CD4-positive, alpha-beta T cell treated with Interleukin-15 for 4 hours (primary cell): ENCODE results near the gene MCF2L2.

Experiments
- DNase-seq: peaks from one replicate; pipeline ENCODE4 v3.0.0-alpha.2; 2020; ENCODE audit warnings: low spot score

MCF2L2 gene

GRCh38 chr3:183265834-183266417 is 162.5 kb downstream of the MCF2L2 start:
- peak; percentile 34 for DNase-seq

DNA sequence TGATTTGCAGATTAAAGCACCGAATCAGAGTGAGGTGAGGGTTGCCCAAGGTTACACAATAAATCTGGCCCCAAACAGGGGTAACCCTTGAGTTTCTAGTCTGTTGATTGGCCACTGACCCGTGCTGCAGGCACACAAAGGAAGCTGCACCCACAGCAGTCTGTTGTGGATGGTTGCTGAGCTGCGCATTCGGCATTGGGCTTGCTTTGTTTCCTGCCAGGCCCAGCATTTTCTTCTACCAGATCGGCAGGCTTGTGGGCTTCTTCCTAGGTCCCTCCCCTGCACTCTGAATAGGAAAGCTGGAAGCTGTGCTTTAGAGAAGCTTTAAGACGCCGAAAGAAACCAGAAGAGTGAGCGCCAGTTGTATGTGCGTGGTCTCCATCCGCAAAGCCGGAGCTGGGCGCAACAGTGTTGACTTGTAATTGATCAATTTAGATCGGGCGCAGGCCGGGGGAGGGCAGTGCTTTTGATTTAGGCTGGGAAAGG is 163.2 kb downstream of the MCF2L2 start:
- no peak for DNase-seq

GRCh38 chr3:183264268-183264667 is 164.2 kb downstream of the MCF2L2 start:
- DNase-seq, result no peak

DNA sequence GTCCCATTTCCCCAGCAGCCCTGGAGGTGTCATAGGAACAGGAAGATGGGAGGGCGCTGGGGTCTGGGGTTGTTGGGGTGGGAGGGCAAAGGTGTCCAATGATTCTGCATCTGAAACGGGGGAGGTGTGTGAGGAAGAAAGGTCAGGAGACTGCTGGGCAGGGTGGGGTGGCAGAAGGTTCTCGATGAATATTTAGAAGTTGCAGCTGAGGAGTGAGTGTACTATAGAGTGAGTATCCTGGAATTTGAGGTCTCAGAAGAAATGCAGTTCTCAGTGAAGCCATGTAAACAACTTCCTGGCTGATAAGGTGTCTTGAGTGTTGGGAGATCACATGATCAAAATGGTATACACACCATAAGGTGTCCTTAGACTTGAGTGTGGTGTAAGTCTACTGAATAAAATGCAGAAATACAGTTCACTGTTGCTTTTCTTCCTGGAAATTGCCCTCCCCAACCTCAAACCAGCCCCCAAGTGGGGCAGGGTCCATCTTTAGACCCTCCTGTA is 165.5 kb downstream of the MCF2L2 start:
- DNase-seq, result no peak

DNA sequence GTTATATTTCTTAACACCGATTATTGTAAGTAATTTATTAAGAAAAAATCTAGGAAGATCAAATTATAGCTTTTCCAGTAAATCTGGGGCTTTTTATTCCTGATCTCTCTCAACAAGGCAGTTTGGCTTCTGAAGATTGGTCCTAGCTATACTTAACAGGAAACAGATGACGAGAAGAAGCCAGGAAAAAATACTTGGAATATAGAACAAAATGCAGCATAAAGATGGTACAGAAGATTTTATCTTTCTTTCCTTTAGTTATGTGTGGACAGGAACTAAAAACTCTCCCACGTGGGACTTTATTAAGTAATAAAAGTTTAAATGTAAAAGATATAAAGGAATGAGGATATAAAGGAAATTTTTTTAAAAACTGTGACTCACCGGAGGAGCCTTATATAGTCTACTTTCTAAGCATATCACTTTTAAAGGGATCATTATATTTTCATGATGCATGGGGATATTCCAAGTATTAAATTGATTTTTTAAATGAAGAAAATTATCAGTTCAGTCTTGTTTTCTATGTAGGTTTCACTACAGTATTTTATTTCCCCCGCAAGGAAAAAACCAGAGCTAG is 167.2 kb downstream of the MCF2L2 start:
- DNase-seq, result no peak

- no peak for DNase-seq
Measured at GRCh38 chr3:183260167-183260904, 168.1 kb downstream of the MCF2L2 start.

- DNase-seq, result no peak
Measured at GRCh38 chr3:183259621-183260020, 168.8 kb downstream of the MCF2L2 start.

DNA sequence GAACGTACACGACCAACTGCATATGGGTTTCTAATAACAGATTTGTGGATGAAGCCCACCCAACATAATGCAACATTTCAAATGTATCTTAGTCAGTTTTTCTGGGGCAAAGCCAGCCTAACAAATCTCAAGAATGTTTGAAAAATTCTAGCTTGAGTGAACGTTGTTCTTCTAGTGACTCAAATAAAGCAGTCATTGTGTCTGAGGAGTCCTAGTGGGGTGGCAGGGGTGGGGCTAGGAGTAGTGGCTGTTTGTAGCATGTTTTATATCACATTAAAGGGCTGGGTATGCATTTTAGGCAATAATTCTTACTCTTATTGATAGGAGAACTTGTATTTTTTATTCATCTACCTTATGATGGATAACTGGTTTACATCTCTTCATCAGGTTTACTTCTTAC is 169.3 kb downstream of the MCF2L2 start:
- no peak for DNase-seq

DNA sequence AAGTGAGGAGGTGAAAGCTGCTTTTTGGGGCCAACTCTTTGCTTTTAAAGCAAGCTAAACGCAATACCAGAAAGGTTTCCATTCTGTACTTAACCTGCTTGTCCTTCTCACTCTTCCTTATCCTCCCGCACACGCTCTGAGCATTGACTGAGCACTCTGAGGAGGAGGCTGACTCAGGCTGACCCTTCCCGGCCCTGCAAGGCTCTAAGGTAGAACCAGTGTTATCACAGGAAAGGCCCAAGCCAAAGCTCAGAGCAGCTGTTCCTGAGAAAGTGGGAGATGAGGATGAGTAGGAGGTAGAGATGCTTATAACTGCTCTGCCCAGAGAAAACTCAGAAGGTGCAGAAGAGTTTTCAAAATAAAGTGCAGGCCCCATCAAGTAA is 173.1 kb downstream of the MCF2L2 start:
- no peak for DNase-seq

- DNase-seq, result no peak
Measured at GRCh38 chr3:183254487-183255347, 173.7 kb downstream of the MCF2L2 start.

DNA sequence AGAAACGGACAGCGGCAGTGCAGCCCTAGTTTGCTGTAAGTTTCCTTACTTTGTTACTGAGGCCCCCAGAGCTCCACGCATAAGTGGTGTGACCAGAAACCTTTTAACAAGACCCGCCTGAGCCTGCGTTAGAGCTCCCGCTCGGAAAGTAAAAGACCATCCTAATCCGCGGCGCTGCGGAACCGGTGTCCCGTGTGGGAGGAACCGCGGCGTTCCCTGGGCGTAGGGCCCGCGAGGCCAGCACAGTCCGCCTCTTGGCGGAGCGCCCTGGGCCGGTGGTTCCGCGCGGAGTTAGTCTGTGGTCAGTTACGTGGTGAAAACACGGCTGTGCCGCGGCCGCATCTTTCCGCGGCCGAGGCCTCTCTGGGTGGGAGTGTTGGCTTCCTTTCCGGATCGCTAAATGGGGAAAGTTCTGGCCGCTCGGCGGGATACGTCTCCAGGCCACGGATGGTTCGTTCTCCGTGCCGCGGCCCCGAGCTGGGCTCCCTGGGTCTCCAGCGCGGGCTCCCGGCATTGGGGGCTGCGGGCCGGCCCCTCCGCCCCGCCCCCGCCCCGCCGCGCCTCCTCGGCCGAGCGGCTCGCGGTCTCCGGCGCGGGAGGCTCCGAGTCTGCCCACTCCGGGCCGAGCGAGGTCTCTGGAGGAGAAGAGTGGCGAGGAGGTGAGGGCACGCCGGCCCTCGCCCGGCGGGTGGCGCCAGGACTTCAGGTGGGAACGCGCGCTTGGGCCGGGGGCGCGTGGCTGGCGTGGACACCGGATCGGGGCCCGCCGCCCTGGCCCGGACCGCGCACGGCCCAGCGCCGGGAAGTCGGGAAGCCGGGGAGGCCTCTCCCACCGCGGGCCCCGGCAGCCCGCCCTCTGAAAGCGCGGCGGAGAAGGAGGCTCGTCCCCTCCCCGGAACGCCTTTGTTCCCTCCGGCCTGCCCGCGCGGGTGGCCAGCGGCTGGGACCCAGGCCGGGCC is 174.6 kb downstream of the MCF2L2 start:
- DNase-seq, result peak; percentile 13

GRCh38 chr3:183252973-183253527 is 175.4 kb downstream of the MCF2L2 start, which contains the start of gene B3GNT5:
Gene B3GNT5, plus strand, starts transcription at chr3:183253253. Its CDS starts 16,546 bp downstream, at chr3:183269799.
- peak; percentile 23 for DNase-seq

DNA sequence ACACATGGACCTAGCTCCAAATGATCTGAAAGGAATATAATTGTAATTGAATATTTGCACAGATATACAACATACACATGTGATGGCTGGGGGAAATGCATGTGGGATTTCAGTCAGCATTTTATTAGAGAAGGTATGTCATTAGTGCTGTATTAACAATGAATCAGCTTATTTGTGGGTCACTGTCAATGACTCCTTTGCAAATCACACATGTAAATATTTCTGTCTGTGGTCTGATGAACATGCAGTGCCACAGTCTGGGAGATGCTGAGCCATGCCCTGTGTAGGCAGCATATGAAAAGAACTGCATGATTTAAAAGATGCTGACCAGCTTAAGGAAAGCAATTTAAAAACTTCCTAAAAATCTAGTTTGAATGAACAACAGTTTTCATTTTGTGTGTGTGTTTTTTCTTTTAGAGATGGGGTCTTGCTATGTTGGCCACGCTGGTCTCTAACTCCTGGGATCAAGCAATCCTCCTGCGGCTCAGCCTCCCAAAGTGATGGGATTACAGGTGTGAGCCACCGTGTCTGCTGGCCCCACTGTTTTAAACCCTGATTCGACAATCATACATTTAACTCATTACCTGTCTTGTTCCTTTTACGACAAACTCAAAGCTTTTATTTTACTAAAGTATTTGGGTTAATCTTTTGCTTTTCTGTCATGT is 176.2 kb downstream of the MCF2L2 start:
- DNase-seq, result no peak

GRCh38 chr3:183249006-183249718 is 179.3 kb downstream of the MCF2L2 start:
- no peak for DNase-seq

DNA sequence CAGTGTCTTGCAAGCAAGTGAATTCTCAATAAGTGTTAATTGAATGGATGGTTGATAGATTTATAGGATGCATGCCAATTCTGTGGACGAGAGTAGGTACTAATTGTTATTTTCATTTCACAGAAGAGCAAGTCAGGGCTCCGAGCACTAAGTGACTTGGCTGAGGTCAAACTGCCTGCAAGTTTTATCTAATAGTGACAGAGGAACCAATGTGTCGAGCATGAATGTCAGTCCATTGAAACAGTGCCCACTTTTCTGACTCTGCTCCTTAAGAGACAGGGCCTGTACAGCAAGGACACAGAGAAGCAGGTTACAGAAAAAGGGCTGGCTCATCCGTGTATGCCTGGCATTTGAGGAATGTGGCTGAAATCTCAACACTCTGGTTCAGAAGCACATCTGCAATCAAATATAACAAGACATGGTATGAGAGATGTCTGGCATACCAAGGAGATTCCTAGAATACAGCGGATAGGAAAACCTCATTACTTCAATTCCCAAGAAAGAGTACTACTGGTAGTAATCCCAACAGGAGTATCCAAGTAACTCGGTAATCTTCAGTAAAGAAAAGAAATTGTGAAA is 181.3 kb downstream of the MCF2L2 start:
- DNase-seq, result no peak

DNA sequence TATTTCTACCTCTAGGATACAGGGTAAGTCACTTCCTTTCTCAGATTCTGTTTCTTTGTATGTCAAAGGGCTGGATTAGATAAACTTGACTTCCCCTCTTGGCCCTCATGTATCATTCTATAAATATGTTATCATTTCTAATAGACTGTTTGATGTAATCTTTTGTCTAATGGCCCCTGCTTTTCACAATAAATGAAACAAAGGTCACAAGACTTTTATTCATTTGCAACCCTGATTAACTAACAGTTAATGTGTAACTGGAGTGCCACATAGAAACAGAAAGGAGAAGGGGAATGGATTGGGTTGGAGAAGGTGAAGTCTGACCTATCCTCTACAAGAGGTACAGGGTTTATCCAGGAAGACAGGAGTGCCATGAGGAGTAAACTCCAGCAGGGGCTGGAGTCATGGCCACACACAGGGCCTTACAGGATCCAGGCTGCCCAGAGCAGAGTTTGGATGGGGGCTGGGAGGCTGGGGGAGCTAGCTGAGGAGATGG is 183.4 kb downstream of the MCF2L2 start:
- DNase-seq, result no peak

- DNase-seq, result no peak
Measured at GRCh38 chr3:183244219-183244618, 184.2 kb downstream of the MCF2L2 start.

GRCh38 chr3:183242431-183242830 is 186.0 kb downstream of the MCF2L2 start:
- no peak for DNase-seq

- no peak for DNase-seq
Measured at GRCh38 chr3:183239046-183239445, 189.4 kb downstream of the MCF2L2 start.
